ENCODE measurements around the gene NRROS. TPM values are rescaled to one million over a fixed set of nuclear protein-coding genes. Genes with fewer than 3 reads are reported as not detected.

The NRROS gene
- total RNA-seq, 1 donor, result 2.9 TPM

DNA sequence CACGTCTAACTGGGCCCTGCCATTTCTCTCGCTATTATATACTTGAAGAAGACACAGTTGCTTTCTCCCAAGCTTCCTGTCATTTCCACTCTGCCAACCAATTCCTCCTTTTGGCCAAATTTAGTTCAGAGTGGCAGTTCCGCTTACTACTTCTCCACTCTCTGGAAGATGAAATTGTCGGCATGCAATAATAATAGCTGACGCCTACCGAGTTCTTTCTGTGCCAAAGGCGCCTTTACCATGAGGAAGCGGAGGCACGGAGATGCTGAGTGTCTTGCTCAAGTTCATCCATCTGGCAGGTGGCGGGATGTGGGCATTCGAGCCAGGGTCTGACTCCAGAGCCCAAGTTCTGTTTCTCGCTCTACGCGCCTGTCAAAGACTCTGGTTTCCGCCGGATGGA lies 14.6 kb upstream of the NRROS start:
- no peak overlapping the region for H3K4me3 ChIP-seq (ENCODE audit: low read depth, low read length)
- no peak for DNase-seq (ENCODE audit: low read depth)
- TF ChIP-seq, protein P1, sequence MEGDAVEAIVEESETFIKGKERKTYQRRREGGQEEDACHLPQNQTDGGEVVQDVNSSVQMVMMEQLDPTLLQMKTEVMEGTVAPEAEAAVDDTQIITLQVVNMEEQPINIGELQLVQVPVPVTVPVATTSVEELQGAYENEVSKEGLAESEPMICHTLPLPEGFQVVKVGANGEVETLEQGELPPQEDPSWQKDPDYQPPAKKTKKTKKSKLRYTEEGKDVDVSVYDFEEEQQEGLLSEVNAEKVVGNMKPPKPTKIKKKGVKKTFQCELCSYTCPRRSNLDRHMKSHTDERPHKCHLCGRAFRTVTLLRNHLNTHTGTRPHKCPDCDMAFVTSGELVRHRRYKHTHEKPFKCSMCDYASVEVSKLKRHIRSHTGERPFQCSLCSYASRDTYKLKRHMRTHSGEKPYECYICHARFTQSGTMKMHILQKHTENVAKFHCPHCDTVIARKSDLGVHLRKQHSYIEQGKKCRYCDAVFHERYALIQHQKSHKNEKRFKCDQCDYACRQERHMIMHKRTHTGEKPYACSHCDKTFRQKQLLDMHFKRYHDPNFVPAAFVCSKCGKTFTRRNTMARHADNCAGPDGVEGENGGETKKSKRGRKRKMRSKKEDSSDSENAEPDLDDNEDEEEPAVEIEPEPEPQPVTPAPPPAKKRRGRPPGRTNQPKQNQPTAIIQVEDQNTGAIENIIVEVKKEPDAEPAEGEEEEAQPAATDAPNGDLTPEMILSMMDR (IDR thresholded peaks at IDR 0.05; ENCODE audit: insufficient read depth, low read length), result no peak

DNA sequence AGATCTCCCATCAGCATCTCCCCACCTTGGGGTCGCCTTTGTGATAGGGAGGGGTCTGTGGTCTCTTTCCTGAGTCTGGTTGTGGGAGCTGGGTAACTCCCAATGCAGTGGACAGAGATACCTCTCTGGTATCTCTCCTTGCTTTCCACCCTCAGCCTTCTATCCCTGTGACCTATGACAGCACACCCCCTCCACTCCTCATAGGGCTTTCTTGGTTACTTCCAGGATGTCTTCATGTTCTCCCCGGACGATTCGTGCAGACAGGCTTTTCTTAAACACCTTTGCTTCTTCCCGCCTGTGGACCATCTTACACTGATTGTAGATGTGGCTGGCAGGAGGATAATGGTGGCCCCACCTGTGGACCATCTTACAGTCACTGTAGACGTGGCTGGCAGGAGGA lies 14.2 kb upstream of the NRROS start:
- DNase-seq (ENCODE audit: low read depth), result no peak
- TF ChIP-seq, protein P1 (IDR thresholded peaks at IDR 0.05; ENCODE audit: insufficient read depth, low read length), result no peak

DNA sequence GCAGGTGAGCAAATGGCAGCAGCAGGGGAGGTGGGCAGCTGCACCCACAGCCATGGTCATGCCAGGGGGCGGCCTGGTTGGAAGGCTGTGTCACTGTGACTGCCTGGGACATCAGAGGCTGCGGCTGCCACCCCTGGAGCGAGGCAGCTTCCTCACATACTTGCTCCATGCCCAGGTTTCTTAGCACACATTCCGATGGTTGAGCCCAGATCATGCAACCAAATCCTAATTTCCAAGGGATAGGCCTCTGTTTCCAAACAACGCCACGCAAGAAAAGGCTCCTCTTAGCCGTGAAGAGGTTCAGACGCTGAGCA lies 11.6 kb upstream of the NRROS start:
- TF ChIP-seq, protein P1 (IDR thresholded peaks at IDR 0.05; ENCODE audit: insufficient read depth, low read length), result no peak
- no peak for DNase-seq (ENCODE audit: low read depth)
- H3K4me3 ChIP-seq (ENCODE audit: low read depth, low read length), result no peak overlapping the region

More for the DNA sequence above, 14.2 kb upstream of the NRROS start:
- no peak overlapping the region for H3K4me3 ChIP-seq (ENCODE audit: low read depth, low read length)

DNA sequence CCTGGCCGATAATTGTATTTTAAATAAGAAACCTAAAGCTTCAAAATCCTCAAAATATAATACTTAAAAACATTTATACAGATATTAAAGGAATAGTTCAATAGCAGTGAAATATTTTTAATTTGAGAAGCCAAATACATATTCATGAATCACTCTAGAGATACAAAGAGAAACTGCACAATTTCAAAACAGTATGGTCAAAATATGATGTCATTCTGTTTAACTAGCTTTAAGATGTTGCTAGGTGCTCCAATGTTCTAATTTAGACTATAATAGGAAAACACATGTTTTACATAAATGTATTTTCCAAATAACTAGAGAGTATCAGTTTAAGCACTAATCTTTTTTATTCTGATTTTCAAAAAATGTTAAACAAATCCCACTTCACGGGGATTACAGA lies 10.3 kb upstream of the NRROS start:
- TF ChIP-seq, protein P1 (IDR thresholded peaks at IDR 0.05; ENCODE audit: insufficient read depth, low read length), result no peak
- DNase-seq (ENCODE audit: low read depth), result no peak
- H3K4me3 ChIP-seq (ENCODE audit: low read depth, low read length), result no peak overlapping the region

DNA sequence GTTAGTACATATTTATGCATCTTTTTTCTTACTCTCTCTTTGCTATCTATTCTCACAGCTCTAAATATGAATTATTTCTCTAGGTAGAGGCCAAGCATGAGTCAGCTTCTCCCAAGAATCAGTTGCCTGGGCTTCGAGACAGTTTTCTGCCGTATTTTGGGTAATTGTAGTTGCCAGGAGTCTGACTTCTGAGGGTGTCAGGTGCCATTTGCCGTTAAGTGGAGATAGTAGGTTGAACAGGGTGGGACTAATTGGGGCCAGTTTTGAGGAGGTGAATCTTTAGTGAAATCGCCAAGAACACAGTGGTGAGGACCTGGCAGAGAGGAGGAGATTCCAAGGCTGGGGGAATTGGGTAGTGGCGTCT lies 7.8 kb upstream of the NRROS start:
- peak; percentile 27 for DNase-seq (ENCODE audit: low read depth)

DNA sequence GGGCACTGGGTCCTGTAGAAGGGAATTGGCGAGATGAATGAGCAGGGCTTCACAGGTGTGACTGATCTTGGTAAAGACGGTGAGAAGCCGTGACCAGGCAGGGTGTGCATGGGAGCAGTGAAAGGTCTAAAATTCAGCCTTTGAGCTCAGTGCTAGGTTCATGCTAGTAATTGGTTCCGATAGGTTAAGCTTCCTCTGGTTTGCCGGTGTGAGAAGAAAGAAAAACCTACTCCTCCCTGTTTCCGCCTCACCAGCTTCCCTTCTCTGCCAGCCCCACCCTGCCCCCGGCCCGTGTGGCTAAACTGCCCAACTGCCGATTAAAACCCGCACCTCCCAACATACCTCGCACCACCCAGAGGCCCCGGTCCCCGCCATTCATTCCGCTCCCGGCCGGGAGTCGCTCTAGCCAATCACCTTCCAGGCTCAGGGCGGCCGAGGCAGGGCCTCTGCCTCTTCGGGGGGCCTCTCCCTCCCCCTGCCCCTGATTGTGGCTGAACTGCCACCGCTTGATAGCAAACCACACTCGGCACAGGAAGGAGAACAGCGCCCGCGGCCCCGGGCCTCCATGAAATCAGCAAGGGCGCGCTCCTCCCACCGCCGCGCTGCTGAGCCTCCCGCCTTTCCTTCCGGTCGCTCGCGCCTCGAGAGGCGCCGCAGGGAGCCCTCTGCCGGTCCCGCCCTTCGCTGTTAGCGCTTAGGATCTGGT lies 7.3 kb upstream of the NRROS start:
- H3K4me3 ChIP-seq (ENCODE audit: low read depth, low read length), result peak overlapping the region; percentile 72
- peak; percentile 58 for DNase-seq (ENCODE audit: low read depth)
- TF ChIP-seq, protein P1 (IDR thresholded peaks at IDR 0.05; ENCODE audit: insufficient read depth, low read length), result peak; percentile 33

More for the DNA sequence above, 7.8 kb upstream of the NRROS start:
- TF ChIP-seq, protein P1 (IDR thresholded peaks at IDR 0.05; ENCODE audit: insufficient read depth, low read length), result no peak
- H3K4me3 ChIP-seq (ENCODE audit: low read depth, low read length), result peak overlapping the region; percentile 72
